Prostate gland (tissue), 2 donors: Measurements from ENCODE around the gene PTRHD1.

Experiments
- CTCF ChIP-seq, 4 experiments: fragments of 200-600 bp in 2 of 4; fragments of 450-650 bp in 2 of 4; sonication (generic) in 2 of 4; IDR thresholded peaks; 1 replicate in 3 of 4; 2 replicates in 1 of 4; pipeline ENCODE4 v1.5.1; 2016 to 2019; ENCODE audit warnings: antibody characterized with exemption in 4 of 4, mild to moderate bottlenecking in 2 of 4, moderate library complexity in 2 of 4
- POLR2A ChIP-seq: fragments of 450-650 bp; IDR thresholded peaks from one replicate; pipeline ENCODE4 v1.6.1; 2016; ENCODE audit warnings: antibody characterized with exemption, mild to moderate bottlenecking

GRCh38 chr2:24836206-24836605 lies 43.0 kb upstream of the PTRHD1 start:
- TF ChIP-seq POLR2A (no peak), CTCF (IDR thresholded peaks at IDR 0.05) (no peak)
